HG02763 (cell line): ENCODE data around the gene KYNU.
A peak's percentile ranks its signal among the peaks of the same experiment; 100 is the strongest.
"Not testable (repeated sequence)": the region's sequence is repeated elsewhere in the genome, so short reads cannot be mapped to it uniquely, and the experiment has no call there.

Experiments used
- ATAC-seq: cut with Tn5 transposase; IDR thresholded peaks from one replicate; pipeline ENCODE4 v1.9.1; 2021; ENCODE audit warnings: mild to moderate bottlenecking, moderate library complexity; ENCODE audit not compliant: unreplicated experiment

KYNU gene

DNA sequence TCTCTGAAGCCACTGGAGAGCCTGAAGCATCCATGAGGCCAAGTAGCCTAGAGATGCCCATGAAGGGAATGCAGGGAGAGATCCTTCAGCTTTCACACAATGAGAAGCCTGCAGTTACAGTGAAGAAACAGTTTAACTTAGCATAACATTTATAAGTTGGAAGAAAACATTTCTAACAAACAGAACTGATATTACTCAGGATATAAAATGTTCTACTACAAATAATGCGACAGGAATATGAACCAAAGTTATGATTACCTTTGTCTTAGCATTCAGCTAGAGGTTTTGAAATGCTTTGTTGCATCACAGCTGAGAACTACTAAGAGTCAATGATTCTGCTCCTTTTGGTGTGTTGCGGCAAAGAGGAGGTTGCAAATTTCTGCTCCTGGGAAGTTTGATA, 6.9 kb upstream of the KYNU start:
- ATAC-seq, result no peak

GRCh38 chr2:142871396-142871795, 6.1 kb upstream of the KYNU start:
- ATAC-seq, result no peak

DNA sequence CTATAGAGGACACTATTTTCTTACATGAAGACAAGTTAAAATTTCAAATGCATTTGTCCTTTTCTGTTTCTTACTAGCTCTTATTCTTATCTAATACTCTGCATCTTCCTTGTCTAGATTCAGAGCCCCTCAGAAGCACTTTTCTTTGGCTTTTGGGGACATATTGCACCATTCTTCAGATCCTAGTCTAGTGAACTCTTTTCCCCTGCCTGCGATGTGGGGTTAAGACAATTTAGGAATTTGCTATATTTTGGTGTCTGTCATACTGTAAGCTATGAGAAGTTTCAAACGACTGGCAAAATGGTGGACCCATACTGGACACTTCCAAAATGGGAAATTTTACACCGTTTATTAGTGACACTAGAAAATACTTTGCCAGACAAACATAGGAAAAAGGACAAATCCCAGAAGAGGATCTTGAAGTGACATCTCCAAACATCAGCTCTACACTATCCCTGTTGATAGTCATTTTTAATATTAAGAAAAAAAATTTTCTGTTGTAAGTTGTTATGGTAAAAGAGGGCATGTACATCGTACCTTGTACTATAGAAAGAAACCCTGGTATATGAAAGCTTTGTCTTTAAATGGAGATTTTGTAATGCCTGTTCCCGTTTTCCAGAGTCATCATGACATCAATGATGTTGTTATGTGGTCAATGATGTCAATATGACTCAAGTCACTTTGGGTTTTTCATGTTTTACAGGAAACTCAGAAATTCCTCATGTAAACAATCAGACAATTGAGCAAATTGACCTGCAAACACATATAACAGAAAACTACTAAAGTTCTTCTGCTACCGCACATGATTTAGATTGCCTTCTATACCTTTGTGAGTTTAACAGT, 4.4 kb upstream of the KYNU start:
- no peak for ATAC-seq

DNA sequence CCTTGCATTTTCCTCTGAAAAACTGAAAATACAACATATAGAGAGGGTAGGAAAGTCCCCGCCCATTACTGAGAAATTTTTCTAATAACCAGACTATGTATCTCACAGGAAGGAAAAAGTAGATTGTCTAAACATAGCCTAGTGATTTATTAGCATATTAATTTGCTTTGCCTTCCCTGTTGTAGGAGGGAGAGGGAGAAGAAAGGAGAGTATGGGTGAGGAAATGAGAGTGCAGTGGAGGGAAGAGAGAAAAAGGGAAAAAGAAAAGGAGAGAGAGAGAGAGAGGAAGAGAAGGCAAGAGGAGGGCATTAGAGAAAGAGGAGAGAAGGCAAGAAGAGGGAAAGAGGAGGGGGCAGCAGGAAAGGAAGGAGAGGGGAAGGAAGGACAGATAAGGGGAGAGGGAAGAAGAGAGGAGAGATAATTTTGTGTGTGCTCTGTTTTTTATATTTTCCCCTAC, 3.6 kb upstream of the KYNU start:
- ATAC-seq, result no peak

DNA sequence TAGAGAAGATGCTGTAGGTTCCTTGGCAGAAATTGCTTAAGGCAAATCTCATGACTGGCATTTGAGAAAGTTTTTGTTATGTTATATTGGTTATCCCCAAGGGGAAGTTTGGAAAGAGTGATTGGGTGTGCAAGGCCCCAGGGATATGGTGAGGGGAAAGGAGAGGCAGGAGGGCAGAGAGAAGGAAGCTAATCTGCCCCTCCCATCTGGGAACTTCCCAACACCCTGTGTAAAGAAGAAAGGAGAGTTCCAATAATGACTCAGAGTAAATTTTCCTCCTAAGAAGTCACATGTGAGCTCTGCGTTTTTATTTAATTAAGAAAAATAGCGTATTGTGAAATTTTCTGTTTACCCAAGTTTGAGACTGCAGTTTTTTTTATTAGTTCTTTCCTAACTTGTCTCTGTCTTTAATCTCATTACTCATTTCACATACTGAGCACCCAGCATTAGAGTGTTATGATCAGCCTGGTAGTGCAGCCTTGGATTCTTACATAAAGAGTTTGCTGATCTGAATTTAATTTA, 3.1 kb upstream of the KYNU start:
- ATAC-seq, result no peak

GRCh38 chr2:142875010-142875409, 2.5 kb upstream of the KYNU start:
- no peak for ATAC-seq

GRCh38 chr2:142875652-142876051, 1.8 kb upstream of the KYNU start:
- no peak for ATAC-seq

GRCh38 chr2:142876423-142876822, 1.0 kb upstream of the KYNU start:
- ATAC-seq, result no peak

DNA sequence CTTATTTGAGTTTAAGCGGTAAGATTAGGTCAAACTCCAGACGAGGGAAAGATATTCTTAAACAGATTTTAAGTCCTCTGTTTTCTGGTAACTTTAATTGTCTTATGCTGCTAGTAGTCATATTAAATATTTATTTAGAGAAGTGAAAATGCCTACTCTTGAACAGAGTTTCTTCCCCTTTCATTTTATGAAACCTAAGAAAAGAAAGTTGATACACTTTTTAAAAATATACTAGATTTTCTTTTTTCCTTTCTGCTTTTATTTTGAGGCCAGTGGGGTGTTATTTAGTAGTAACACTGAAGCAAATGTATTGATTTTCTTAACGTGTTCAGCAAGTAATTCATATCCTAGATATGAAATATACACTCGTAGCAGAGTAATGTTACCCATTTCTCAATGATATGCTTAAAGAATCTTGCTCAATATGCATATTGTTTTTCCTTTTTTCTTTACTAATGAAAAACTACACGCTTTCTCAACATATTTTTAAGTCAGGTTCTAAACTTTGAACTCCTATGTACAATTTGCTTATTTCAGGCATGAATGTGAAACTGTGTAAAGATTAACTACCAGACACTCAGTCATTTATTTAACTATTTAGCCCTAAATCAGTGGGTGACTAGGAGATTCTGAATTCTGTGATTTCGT, 691 bp downstream of the KYNU start:
- ATAC-seq, result no peak

DNA sequence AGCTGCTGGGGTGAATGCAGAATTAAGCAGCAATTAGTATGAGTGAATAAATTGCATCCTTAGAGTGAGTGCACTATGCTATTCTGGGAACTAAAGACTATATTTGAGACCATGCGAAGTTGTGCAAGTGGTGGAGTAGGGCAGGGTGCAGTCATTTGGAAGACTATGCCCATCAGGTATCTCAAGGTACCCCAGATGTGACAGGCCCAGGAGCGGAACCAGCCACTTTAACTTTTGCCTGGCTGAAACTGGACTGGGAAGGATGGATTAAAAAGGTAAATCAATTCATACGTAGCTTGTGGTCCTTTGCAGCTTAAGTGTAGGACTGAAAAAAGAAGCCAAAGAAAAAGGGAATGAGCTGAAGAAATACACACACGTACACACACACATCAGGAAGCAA, 1.7 kb downstream of the KYNU start:
- ATAC-seq, result no peak

DNA sequence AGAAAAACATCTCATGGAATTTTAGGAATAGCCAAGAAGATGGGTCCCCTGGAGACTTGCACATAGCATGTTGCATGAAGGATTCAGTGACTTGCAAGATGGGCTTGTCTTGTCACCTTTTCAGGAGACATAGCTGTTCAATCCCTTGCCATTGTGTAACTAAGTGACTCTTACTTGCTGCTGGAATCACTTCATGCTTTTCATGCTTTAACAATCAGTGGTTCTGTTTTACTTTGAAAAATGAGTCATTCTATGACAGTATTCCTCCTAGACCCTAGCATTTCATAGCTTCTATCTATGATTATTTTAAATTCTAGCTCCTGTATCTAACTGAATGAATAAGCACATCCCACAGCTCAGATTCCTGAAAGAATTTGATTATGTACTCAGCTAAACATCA, 2.8 kb downstream of the KYNU start:
- ATAC-seq, result no peak

DNA sequence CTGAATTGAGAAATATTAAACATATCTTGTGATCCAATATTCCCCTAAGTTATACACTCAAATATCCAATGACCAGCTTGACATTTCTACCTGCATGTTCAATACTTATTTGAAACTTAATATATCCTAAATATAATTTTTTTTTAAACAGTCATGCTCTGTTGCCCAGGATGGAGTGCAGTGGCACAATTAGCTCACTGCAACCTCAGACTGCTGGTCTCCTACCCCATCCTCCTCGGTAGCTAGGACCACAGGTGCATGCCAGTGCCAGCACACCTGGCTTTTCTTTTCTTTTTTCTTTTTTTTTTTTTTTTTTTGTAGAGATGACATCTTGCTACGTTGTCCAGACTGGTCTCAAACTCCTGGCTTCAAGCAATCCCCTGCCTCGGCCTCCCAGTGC, 4.2 kb downstream of the KYNU start:
- no peak for ATAC-seq

- ATAC-seq, result not testable (repeated sequence)
These were observed 5.0 kb downstream of the KYNU start for GRCh38 chr2:142882500-142882899.

- no peak for ATAC-seq
These were observed 6.1 kb downstream of the KYNU start for GRCh38 chr2:142883526-142883925.

DNA sequence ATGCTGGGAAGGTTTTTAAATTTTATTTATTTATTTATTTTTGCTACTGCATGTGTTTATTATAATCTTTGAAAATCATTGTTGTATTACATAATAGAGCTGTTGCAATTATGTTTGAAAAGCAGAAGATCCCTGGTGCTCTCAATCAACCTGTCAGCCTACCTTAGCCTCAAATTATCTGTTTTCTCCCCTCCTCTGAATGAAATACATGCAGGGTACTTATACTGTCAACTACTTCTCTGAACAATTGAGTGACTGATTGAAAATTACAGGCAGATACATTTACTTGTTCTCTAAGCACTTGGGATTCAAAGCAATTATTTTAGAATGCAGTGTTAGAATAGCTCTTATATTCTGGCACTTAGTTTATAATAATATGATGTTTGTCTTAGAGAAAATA, 8.1 kb downstream of the KYNU start:
- no peak for ATAC-seq

DNA sequence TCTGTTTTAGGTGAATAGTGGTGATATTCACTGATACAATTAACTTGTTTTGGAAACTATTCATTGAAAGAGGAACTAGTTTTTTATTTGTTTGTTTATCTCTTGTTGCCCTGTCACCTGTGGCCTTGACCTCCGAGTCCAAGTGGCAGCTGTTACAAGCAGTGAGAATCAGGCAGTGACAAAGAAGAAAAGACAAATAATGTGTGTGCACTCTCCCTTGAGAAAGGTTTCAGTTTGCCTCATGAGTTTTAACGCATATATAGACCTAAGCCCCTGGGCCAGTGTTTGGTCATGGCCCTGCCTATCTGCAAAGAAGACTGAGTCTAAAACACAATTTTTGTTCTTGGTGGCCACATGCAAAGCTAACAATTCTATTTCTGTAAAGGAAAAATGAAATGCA, 15.3 kb downstream of the KYNU start:
- ATAC-seq, result peak; percentile 99

DNA sequence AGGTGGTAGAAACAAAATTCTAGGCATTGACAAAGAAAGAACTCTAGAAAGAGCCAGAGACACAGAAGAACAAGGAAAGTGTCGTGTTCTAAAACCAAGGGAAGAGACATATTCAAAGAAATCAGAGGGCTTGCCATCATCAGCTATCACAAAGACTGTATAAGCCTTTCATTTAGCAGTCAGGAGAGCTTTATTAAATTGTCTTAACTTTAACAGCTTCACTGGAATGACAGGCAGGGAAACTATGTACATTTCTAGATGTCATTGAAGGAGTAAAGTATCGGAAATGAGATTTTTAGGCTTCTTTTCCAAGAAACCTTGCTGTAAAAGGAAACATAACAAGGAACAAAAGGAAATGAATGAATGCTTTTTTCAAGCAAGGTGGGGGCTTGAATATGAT, 15.8 kb downstream of the KYNU start:
- ATAC-seq, result peak; percentile 1

DNA sequence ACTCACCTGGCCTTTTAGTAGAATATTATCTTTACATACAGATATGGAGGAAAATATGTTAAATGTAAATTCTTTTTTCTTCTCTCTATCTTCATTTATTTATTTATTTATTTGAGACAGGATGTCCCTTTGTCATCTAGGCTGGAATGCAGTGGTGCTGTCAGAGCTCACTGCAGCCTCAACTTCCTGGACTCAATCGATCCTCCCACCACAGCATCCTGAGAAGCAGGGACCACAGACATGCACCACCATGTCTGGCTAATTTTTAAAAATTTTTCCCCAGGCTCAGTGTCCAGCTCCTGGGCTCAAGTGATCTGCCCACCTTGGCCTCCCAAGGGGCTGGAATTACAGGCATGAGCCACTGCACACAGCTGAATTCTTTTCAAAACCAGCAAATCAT, 20.3 kb downstream of the KYNU start:
- no peak for ATAC-seq

DNA sequence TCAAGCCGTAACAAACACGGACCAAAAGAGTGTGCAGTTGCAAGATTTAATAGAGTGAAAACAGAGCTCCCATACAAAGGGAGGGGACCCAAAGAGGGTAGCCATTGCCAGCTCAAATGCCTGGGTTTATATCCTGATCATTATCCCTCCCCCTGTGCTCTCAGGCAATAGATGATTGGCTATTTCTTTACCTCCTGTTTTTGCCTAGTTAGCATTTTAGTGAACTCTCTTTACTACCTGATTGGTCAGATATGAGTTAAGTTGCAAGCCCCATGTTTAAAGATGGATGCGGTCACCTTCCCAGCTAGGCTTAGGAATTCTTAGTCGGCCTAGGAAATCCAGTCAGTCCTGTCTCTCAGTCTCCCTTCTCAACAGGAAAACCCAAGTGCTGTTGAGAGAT, 22.9 kb downstream of the KYNU start:
- ATAC-seq, result not testable (repeated sequence)

DNA sequence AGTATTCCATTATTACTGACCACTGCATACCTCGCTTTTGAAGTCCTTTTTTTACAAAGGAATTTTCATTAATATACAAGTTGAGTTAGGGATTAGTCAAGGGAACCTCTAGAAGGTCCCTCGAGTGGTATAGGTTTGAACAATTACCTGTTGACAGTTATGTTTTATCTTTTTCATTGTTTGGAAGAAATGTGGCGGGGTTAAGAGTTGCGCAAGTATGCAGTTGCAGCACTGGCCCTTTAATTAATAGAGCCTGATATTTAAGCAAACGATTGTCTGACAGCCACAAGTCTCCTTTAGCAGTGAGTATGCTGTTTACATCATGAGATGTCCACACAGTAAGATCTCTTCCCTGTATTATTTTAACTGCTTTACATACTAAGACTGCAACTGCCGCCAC, 24.3 kb downstream of the KYNU start:
- ATAC-seq, result no peak

DNA sequence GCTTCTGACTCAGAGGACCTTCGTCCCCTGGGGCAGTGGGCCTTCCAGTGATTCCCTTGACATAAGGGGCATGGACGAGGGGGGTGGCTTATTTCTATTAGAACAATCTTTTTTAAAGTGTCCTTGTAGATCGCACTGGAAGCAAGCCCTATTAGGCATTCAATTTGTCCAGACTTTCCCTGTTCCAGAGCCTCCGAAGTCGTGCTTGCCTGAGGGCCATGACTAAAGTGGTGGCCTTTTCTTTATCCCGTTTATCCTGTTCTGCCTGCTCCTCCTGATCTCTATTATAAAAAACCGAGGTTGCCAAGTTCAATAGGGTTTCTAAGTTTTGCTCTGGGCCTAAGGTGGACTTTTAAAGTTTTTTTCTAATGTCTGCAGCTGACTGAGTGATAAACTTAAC, 26.3 kb downstream of the KYNU start:
- not testable (repeated sequence) for ATAC-seq

- no peak for ATAC-seq
These were observed 30.2 kb downstream of the KYNU start for GRCh38 chr2:142907653-142908052.
